SU-DHL-6 (cell line): ENCODE results near the gene ABL2.
"Not testable (repeated sequence)": the region's sequence is repeated elsewhere in the genome, so short reads cannot be mapped to it uniquely, and the experiment has no call there.

ENCODE experiments used
- H2AFZ ChIP-seq: fragments of 200-600 bp; sonication (generic); 2 replicates; pipeline ENCODE4 v1.6.1; 2014; ENCODE audit warnings: low read depth, mild to moderate bottlenecking, moderate library complexity, mixed read lengths, antibody characterized with exemption, low read length; ENCODE audit not compliant: severe bottlenecking
- H3F3A ChIP-seq: fragments of 200-600 bp; shearing (Covaris generic); 2 replicates; pipeline ENCODE4 v1.6.0; 2016; ENCODE audit warnings: antibody characterized with exemption, mild to moderate bottlenecking; ENCODE audit not compliant: insufficient read depth
- H3K27ac ChIP-seq: fragments of 200-600 bp; sonication (generic); 2 replicates; pipeline ENCODE4 v1.5.1; 2016; ENCODE audit warnings: low read depth, mild to moderate bottlenecking, low read length, moderate library complexity, mixed read lengths
- H3K27me3 ChIP-seq: fragments of 200-600 bp; sonication (generic), shearing (Covaris generic); 2 replicates; pipeline ENCODE4 v1.6.0; 2014; ENCODE audit warnings: mild to moderate bottlenecking, low read length
- H3K36me3 ChIP-seq: fragments of 200-600 bp; sonication (generic); 2 replicates; pipeline ENCODE4 v1.6.1; 2014; ENCODE audit warnings: mild to moderate bottlenecking, low read length, mixed read lengths
- H3K4me2 ChIP-seq: fragments of 300-600, 200-600 bp; shearing (Covaris generic), sonication (generic); 2 replicates; pipeline ENCODE4 v1.6.0; 2014; ENCODE audit warnings: low read length, low read depth, mild to moderate bottlenecking; ENCODE audit not compliant: poor library complexity, severe bottlenecking
- H3K4me3 ChIP-seq: fragments of 200-600 bp; sonication (generic); 2 replicates; pipeline ENCODE4 v1.5.1; 2014; ENCODE audit warnings: antibody characterized with exemption, low read length, mild to moderate bottlenecking, mixed read lengths; ENCODE audit not compliant: insufficient read depth, poor library complexity, severe bottlenecking
- H3K79me2 ChIP-seq: fragments of 200-600 bp; sonication (generic); 2 replicates; pipeline ENCODE4 v1.6.1; 2014; ENCODE audit warnings: mild to moderate bottlenecking, low read length, moderate library complexity; ENCODE audit not compliant: insufficient read depth
- H3K9ac ChIP-seq: fragments of 200-600 bp; sonication (generic); 2 replicates; pipeline ENCODE4 v1.7.0; 2014; ENCODE audit warnings: mild to moderate bottlenecking, low read length
- H3K9me2 ChIP-seq: fragments of 200-600 bp; sonication (generic); replicated peaks from 2 replicates; pipeline ENCODE4 v1.6.1; 2014; ENCODE audit warnings: low read length; ENCODE audit not compliant: insufficient read depth
- H3K9me3 ChIP-seq: fragments of 200-600 bp; sonication (generic); 2 replicates; pipeline ENCODE4 v1.6.1; 2014; ENCODE audit warnings: low read length, mixed read lengths; ENCODE audit not compliant: insufficient read depth
- H4K20me1 ChIP-seq: fragments of 200-600 bp; sonication (generic); 2 replicates; pipeline ENCODE4 v1.6.1; 2014; ENCODE audit warnings: low read depth, mild to moderate bottlenecking, antibody characterized with exemption, low read length, moderate library complexity, mixed read lengths
- EZH2phosphoT487 ChIP-seq: fragments of 200-600 bp; sonication (generic), shearing (Covaris generic); conservative IDR thresholded peaks from 2 replicates; pipeline ENCODE4 v1.6.1; 2018; ENCODE audit warnings: mild to moderate bottlenecking, antibody characterized with exemption, low read length, moderate library complexity, mixed read lengths
- TF ChIP-seq, protein P1 (sequence below): fragments of 200-600 bp; sonication (generic); IDR thresholded peaks from one replicate; pipeline ENCODE4 v1.5.1; 2017; ENCODE audit warnings: antibody characterized with exemption, mild to moderate bottlenecking, low read length, moderate library complexity; ENCODE audit not compliant: insufficient read depth, poor library complexity, severe bottlenecking

Gene ABL2

DNA sequence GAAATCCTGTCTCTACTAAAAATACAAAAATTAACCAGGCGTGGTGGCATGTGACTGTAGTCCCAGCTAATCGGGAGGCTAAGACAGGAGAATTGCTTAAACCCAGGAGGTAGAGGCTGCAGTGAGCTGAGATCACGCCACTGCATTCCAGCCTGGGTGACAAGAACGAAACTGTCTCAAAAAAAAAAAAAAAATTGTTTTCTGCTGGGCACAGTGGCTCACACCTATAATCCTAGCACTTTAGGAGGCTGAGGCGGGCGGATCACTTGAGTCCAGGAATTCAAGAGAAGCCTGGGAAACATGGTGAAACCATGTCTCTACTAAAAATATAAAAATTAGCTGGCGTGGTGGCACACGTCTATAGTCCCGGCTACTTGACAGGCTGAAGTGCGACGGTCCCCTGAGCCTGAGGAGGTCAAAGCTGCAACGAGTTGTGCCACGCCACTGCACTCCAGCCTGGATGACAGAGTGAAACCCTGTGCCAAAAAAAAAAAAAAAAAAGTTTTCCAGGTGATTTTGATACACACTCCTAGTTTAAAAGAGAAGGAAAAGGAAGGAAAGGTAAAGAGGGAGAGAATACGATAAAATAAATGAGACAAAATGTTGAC lies 31.7 kb downstream of the ABL2 start:
- Histone ChIP-seq H3K79me2 (no peaks in the 10 kb centered on the region), H3K4me2 (no peak overlapping the region), H4K20me1 (no peaks in the 10 kb centered on the region), H3K9me3 (no peaks in the 10 kb centered on the region), H3F3A (no peaks in the 10 kb centered on the region), H3K27me3 (no peaks in the 10 kb centered on the region), H3K36me3 (no peaks in the 10 kb centered on the region), H3K9ac (no peak overlapping the region), H3K9me2 (no peaks in the 10 kb centered on the region), H2AFZ (no peak overlapping the region), H3K27ac (no peak overlapping the region), H3K4me3 (no peak overlapping the region)
- TF ChIP-seq EZH2phosphoT487, result no peak
- TF ChIP-seq, protein P1, sequence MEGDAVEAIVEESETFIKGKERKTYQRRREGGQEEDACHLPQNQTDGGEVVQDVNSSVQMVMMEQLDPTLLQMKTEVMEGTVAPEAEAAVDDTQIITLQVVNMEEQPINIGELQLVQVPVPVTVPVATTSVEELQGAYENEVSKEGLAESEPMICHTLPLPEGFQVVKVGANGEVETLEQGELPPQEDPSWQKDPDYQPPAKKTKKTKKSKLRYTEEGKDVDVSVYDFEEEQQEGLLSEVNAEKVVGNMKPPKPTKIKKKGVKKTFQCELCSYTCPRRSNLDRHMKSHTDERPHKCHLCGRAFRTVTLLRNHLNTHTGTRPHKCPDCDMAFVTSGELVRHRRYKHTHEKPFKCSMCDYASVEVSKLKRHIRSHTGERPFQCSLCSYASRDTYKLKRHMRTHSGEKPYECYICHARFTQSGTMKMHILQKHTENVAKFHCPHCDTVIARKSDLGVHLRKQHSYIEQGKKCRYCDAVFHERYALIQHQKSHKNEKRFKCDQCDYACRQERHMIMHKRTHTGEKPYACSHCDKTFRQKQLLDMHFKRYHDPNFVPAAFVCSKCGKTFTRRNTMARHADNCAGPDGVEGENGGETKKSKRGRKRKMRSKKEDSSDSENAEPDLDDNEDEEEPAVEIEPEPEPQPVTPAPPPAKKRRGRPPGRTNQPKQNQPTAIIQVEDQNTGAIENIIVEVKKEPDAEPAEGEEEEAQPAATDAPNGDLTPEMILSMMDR, result no peak

DNA sequence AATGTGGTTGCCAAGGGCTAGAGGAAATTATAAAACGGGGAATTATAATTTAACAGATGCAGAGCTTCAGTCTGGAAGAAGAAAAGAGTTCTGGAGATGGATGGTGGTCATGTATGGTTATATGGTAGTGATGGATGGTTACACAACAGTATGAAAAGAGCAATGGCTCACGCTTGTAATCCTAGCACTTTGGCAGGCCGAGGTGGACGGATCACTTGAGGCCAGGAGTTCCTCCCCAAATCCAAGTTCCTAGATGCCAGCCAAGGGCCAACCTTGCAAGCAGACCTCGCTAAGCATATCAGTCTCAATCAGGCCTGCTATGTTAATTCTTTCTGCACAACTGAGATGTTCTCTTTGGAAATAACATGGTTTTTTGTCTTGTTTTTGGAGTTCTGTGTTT lies 33.6 kb downstream of the ABL2 start:
- H3K9ac ChIP-seq, H3K9me2 ChIP-seq, H4K20me1 ChIP-seq, H3K4me2 ChIP-seq, H2AFZ ChIP-seq, H3F3A ChIP-seq, H3K79me2 ChIP-seq, H3K9me3 ChIP-seq, H3K36me3 ChIP-seq, H3K4me3 ChIP-seq, H3K27me3 ChIP-seq, H3K27ac ChIP-seq: not testable (repeated sequence)

GRCh38 chr1:179195376-179195775 lies 34.1 kb downstream of the ABL2 start:
- no peaks in the 10 kb centered on the region for H3F3A ChIP-seq
- H3K4me2 ChIP-seq, result no peak overlapping the region
- TF ChIP-seq, protein P1, result no peak
- no peak for TF ChIP-seq EZH2phosphoT487
- no peak overlapping the region for H3K4me3 ChIP-seq
- no peaks in the 10 kb centered on the region for H3K36me3 ChIP-seq
- H3K9me3 ChIP-seq, result no peaks in the 10 kb centered on the region
- H3K9ac ChIP-seq, result no peak overlapping the region
- H3K9me2 ChIP-seq, result no peaks in the 10 kb centered on the region
- H2AFZ ChIP-seq, result no peak overlapping the region
- H3K27me3 ChIP-seq, result no peaks in the 10 kb centered on the region
- H3K79me2 ChIP-seq, result no peaks in the 10 kb centered on the region
- no peaks in the 10 kb centered on the region for H4K20me1 ChIP-seq
- H3K27ac ChIP-seq, result no peak overlapping the region

DNA sequence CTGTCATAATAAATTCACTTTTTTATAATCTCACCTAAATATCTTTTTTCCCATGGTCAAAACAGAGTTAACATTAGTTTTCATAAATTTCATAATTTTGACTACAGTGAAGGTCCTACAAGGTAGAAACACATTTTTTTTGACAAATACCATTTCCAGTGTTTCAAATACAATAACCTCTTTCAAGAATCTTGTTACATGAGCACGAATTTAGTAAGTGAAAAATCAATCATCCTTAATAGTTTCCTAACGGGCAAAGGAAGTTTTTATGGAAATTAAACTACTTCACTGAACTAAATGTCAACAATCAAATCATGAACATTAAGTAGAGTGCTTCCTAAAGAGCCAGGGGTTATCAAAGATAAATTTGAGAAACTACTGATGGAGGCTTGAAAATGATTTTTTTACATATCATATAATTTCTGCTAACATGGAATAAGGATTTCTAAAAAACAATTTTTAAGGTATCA lies 35.4 kb downstream of the ABL2 start:
- H3K36me3 ChIP-seq, result no peaks in the 10 kb centered on the region

More for the DNA sequence above, 35.4 kb downstream of the ABL2 start:
- Histone ChIP-seq H3K9me3 (no peaks in the 10 kb centered on the region), H2AFZ (no peak overlapping the region), H3F3A (no peaks in the 10 kb centered on the region), H3K4me3 (no peak overlapping the region), H3K27ac (no peak overlapping the region), H3K9me2 (no peaks in the 10 kb centered on the region), H3K4me2 (no peak overlapping the region), H3K27me3 (no peaks in the 10 kb centered on the region), H3K9ac (no peak overlapping the region), H4K20me1 (no peaks in the 10 kb centered on the region), H3K79me2 (no peaks in the 10 kb centered on the region)
- TF ChIP-seq, protein P1, result no peak
- TF ChIP-seq EZH2phosphoT487, result no peak
